HG03439 (cell line): Measurements from ENCODE around the gene ALMS1.
"Not testable (repeated sequence)": the region's sequence is repeated elsewhere in the genome, so short reads cannot be mapped to it uniquely, and the experiment has no call there.

Experiments
- ATAC-seq: cut with Tn5 transposase; IDR thresholded peaks from one replicate; pipeline ENCODE4 v1.9.1; 2021; ENCODE audit warnings: mild to moderate bottlenecking, moderate library complexity; ENCODE audit not compliant: unreplicated experiment

ALMS1 gene

DNA sequence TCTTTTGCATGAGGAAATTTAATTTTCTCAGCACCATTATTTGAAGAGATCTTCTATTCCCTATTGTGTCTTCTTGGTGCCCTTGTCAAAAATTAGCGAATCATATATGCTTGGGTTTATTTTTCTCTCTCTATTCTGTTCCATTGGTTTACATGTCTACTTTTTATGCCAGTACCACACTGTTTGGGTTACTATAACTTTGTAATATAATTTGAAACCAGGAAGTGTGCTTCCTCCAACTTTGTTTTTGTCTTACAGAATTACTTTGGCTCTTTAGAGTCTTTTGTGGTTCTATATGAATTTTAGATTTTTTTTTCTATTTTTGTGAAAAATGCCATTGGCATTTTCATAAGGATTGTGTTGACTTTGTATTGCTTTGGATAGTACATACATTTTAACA, 17.6 kb downstream of the ALMS1 start:
- ATAC-seq = no peak

- ATAC-seq = no peak
Measured at GRCh38 chr2:73404409-73404808, 18.8 kb downstream of the ALMS1 start.

- no peak for ATAC-seq
Measured at GRCh38 chr2:73406996-73407395, 21.4 kb downstream of the ALMS1 start.

DNA sequence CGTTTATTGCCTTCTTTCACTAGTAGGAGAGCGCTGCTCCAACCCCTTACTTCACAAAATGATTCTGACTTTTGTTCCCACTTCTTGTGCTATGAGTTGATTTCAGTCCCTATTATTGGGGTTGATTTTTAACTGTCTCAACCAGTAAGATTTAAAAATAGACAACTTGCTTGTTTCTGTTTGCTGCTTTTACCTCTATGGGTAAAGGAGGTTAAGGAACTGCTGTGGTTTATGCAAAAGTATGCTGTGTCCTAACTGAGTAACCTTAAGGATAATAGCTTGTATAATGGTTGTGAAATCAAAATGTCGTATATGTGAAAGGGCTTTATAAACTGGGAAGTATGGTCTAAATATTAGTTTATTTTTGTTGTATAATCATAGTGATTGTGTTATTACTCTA, 22.6 kb downstream of the ALMS1 start:
- ATAC-seq = no peak

GRCh38 chr2:73414696-73415095, 29.1 kb downstream of the ALMS1 start:
- ATAC-seq = no peak

DNA sequence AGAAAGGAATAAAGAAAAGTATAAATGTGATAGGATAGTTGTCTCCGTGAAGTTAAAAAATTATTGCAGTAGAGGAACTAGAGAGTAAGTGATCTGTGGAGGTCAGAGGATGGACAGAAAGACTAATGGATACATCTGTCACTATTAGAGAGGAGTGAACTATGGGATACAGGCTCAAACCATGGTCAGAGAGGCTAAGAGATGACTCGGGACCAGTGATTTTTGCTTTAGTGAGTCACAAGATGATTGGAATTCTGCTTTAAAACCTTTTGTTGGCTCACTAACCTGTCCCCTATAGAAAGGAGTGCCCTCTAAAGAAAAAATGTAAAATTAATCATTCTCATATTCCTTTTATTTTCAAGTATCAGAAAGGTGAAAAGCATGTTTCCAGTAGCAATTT, 30.3 kb downstream of the ALMS1 start:
- no peak for ATAC-seq

DNA sequence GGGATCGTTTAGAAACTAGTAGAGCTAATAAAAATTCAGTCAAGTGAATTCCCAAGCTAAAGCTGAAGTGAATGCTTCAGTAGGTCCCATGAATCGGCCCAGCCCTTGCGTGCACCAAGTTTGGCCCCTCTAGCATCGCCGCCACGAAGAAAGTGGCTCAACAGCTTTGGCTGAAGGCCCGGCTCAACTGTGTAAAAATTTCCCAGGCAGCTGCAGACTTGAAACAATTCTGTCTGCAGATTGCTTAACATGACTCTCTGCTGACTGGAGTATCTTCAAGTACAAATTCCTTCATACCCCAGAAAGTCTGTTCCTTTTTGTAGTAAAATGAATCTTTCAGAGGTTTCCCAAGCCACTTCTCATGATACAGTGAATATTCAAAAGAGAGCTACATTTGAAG, 32.7 kb downstream of the ALMS1 start:
- ATAC-seq = no peak

DNA sequence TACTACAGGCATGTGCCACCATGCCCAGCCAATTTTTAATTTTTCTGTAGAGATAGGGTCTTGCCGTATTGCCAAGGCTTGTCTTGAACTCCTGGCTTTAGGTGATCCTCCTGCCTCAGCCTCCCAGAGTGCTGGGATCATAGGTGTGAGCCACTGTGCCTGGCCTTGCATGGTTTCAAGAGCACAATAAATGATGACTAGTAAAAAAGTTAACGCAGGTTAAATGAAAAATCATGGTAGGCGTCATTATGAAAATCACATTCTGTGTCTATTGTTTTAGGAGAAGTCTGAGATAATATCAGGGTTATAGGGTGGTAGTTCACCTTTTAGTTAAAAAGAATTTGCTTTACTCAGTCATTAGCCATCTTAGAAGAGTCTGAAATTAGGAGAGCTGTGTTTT, 38.3 kb downstream of the ALMS1 start:
- no peak for ATAC-seq

DNA sequence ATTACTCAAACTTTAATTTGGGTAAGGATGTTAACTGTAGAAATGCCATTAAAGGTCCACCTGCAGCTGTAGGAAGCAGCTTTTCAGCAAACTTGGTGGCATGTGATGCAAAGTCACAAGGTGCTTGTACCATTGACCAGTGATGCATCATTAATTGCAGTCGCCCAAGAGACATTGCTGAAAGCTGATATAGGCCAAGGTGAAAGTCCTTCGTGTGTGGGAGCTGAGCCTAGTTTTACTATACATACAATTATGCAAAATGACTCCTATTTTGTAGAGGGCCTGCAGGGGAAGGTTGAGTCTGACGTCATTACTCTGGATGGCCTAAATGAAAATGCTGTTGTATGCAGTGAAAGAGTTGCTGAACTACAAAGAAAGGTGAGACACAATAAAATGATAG, 40.5 kb downstream of the ALMS1 start:
- no peak for ATAC-seq

DNA sequence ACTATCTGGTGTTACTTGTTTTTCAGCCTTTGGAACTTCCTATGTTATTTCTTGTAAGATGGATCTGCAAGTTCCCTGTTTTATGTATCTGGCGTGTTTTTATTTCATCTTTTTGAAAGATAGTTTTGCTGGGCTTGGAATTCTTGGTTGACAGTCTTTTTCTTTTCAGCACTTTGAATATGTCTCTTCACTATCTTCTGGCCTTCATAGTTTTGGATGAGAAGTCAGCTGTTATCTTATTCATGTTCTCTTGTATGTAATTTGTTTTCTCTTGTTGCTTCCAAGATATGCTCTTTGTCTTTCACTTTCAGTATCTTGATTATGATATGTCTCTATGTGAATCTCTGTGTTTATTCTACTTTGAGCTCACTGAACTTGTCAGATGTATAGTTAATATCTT, 50.4 kb downstream of the ALMS1 start:
- ATAC-seq = no peak

DNA sequence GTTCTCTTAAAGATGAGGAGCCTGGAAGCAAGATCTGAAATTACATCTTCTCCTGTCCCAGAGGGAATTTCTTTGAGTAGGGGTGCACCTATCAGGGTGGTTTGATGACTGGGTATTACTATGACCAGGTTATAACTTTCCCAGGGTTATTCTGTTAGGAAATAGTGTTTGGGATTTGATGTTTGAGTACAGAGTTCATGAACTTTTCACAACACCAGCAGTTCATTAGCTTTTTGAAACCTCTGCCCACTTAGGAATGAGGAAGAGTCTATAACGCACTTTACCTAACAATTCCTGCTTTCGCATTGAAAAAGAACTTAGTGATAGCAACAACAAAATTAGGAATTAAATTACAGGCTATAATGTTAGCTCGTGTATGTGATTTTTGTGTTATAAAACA, 58.6 kb downstream of the ALMS1 start:
- no peak for ATAC-seq

DNA sequence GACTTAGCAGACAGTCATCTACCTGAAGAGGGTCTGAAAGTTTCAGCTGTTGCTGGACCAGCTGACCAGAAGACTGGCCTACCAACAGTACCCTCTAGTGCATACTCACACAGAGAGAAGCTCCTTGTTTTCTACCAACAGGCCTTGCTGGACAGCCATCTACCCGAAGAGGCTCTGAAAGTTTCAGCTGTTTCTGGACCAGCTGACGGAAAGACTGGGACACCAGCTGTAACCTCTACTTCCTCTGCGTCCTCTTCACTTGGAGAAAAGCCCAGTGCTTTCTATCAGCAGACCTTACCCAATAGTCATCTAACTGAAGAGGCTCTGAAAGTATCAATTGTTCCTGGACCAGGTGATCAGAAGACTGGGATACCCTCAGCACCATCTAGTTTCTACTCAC, 63.2 kb downstream of the ALMS1 start:
- no peak for ATAC-seq

DNA sequence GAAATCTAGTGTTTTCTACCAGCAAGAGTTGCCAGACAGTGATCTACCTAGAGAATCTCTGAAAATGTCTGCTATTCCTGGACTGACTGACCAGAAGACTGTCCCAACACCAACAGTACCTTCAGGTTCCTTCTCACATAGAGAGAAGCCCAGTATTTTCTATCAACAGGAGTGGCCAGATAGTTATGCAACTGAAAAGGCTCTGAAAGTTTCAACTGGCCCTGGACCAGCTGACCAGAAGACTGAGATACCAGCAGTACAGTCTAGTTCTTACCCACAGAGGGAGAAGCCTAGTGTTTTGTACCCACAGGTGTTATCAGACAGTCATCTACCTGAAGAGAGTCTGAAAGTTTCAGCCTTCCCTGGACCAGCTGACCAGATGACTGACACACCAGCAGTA, 63.8 kb downstream of the ALMS1 start:
- ATAC-seq = no peak

DNA sequence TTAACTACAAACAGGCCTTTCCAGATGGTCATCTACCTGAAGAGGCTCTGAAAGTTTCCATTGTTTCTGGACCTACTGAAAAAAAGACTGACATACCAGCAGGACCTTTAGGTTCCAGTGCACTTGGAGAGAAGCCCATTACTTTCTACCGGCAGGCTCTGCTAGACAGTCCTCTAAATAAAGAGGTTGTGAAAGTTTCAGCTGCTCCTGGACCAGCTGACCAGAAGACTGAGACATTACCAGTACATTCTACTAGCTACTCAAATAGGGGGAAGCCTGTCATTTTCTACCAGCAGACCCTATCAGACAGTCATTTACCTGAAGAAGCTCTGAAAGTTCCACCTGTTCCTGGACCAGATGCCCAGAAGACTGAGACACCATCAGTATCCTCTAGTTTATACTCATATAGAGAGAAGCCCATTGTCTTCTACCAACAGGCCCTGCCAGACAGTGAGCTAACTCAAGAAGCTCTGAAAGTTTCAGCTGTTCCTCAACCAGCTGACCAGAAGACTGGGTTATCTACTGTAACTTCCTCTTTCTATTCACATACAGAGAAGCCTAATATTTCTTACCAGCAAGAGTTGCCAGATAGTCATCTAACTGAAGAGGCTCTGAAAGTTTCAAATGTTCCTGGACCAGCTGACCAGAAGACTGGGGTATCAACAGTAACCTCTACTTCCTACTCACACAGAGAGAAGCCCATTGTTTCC, 65.8 kb downstream of the ALMS1 start:
- peak; percentile 95 for ATAC-seq

- ATAC-seq = no peak
Measured at GRCh38 chr2:73457982-73458381, 72.3 kb downstream of the ALMS1 start.

GRCh38 chr2:73462388-73462787, 76.8 kb downstream of the ALMS1 start:
- ATAC-seq = not testable (repeated sequence)

DNA sequence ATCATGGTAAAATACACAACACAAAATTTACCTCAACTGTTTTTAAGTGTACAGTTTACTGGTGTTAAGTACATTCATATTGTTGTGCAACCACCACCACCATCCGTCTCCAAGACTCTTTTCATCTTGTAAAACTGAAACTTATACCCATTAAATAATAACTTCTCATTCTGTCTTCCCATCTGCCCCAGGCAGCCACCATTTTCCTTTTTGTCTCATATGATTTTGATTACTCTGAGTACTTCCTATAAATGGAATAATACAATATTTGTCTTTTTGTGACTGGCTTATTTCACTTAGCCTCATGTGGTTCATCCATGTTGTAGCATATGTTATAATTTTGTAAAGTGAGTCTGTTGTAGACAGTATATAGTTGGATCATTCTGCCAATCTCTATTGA, 82.7 kb downstream of the ALMS1 start:
- no peak for ATAC-seq

GRCh38 chr2:73483874-73484273, 98.2 kb downstream of the ALMS1 start:
- ATAC-seq = not testable (repeated sequence)

DNA sequence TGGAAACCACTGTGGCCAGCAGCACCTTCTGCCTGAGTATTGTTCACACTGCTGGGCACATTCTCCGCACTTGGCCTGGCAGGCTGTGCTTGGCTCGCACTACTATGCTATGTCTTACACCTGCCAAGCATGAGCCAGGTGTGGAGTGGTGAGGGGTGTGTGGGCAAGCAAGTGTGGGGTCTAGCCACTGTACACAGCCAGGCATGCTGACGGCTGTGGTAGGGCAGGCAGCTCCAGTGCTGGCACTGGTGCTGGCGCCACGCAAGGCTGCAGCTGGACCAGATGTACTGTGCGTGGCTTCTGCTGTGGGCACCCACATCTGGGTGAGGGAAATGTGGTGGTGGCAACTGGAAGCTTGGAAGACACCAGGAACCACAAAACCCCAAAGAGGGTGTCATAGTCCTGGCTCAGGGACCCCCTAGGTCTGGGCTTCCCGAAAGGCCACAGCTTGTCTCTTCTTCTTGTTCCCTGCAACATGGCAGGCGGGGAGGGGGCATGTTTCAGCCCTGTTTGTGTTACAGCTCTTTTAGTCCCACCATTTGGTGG, 101.5 kb downstream of the ALMS1 start:
- ATAC-seq = no peak

GRCh38 chr2:73488079-73488478, 102.4 kb downstream of the ALMS1 start:
- ATAC-seq = no peak

DNA sequence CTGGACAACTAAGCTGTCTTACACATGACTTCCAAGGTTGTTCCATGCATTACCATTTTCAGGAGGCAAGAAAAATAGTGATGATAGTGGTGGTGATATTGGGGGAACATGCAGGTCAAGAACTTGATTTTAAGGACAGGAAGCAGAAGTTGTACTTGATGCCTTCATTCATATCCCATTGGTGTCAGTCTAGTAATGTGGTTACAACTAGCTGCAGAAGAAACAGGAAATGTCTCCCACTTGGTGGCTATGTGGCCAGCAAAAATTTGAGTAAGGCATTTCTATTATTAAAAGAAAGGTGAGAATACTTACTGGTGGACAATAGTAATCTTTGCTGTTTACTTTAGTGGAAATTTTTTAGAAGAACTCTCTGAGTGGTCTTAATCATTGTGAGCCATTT, 103.4 kb downstream of the ALMS1 start:
- no peak for ATAC-seq

- no peak for ATAC-seq
Measured at GRCh38 chr2:73494031-73494430, 108.4 kb downstream of the ALMS1 start.

DNA sequence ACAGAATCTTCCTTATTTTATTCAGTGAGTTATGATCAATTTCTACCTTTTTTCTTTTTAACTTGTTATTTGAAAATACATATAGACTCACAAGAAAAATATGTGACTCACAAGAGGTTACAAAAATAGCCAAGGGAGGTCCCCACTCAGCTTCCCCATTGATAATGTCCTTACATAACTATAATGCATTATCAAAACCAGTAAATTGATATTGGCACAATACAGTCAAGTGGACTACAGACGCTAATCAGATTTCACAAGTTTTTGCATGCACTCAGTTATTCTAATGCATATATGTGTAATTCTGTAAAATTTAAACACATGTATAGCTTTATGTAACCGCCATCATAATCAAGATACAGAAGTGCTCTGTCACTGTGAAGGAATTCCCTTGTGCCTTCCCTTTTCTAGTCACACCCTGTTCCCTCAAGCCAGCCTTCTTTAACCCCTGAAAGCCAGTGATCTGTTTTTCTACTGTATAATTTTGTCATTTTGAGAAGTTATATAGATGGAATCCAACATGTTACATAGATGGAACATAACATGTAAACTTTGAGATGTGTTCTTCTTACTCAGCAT, 118.4 kb downstream of the ALMS1 start:
- no peak for ATAC-seq
